GM18867 (cell line): ENCODE measurements around the gene KLF12.

Experiments
- ATAC-seq: cut with Tn5 transposase; IDR thresholded peaks from one replicate; pipeline ENCODE4 v1.9.1; 2021; ENCODE audit warnings: mild to moderate bottlenecking, moderate library complexity; ENCODE audit not compliant: unreplicated experiment

Gene KLF12

GRCh38 chr13:74135326-74136083 is 1.3 kb upstream of the KLF12 start:
- ATAC-seq: peak; percentile 55

GRCh38 chr13:74134777-74135325 is 647 bp upstream of the KLF12 start:
- ATAC-seq: peak; percentile 28

- ATAC-seq: peak; percentile 44
Measured at GRCh38 chr13:74133657-74134201, 475 bp downstream of the KLF12 start.

GRCh38 chr13:74132776-74133656 is 1.2 kb downstream of the KLF12 start:
- no peak for ATAC-seq

- no peak for ATAC-seq
Measured at GRCh38 chr13:74132152-74132775, 1.9 kb downstream of the KLF12 start.

- no peak for ATAC-seq
Measured at GRCh38 chr13:74131227-74131626, 3.0 kb downstream of the KLF12 start.

GRCh38 chr13:74129500-74130191 is 4.6 kb downstream of the KLF12 start:
- no peak for ATAC-seq

GRCh38 chr13:74128156-74128767 is 5.9 kb downstream of the KLF12 start:
- ATAC-seq: no peak

GRCh38 chr13:74118328-74118727 is 15.9 kb downstream of the KLF12 start:
- no peak for ATAC-seq

GRCh38 chr13:74117207-74117705 is 16.9 kb downstream of the KLF12 start:
- no peak for ATAC-seq

GRCh38 chr13:74115133-74115532 is 19.1 kb downstream of the KLF12 start:
- no peak for ATAC-seq

- ATAC-seq: no peak
Measured at GRCh38 chr13:74114641-74115040, 19.6 kb downstream of the KLF12 start.

GRCh38 chr13:74114202-74114601 is 20.0 kb downstream of the KLF12 start:
- ATAC-seq: no peak

- ATAC-seq: no peak
Measured at GRCh38 chr13:74111901-74112824, 22.0 kb downstream of the KLF12 start.

- ATAC-seq: no peak
Measured at GRCh38 chr13:74111399-74111798, 22.8 kb downstream of the KLF12 start.

GRCh38 chr13:74110053-74110452 is 24.2 kb downstream of the KLF12 start:
- no peak for ATAC-seq

- no peak for ATAC-seq
Measured at GRCh38 chr13:74107598-74107997, 26.6 kb downstream of the KLF12 start.

- ATAC-seq: no peak
Measured at GRCh38 chr13:74105871-74106270, 28.3 kb downstream of the KLF12 start.
